ENCODE results near the gene CAMKMT.

Gene CAMKMT

GRCh38 chr2:44751754-44752479 is 390.2 kb downstream of the CAMKMT start:
- no peak for DNase-seq

- no peak for DNase-seq
Measured at GRCh38 chr2:44752761-44753160, 391.0 kb downstream of the CAMKMT start.

- no peak for DNase-seq
Measured at GRCh38 chr2:44753552-44754285, 392.0 kb downstream of the CAMKMT start.

GRCh38 chr2:44758591-44758990 is 396.8 kb downstream of the CAMKMT start:
- no peak for DNase-seq

GRCh38 chr2:44759823-44760222 is 398.1 kb downstream of the CAMKMT start:
- DNase-seq: no peak

- no peak for DNase-seq
Measured at GRCh38 chr2:44763275-44763782, 401.6 kb downstream of the CAMKMT start.

GRCh38 chr2:44766220-44766619 is 404.5 kb downstream of the CAMKMT start:
- no peak for DNase-seq

GRCh38 chr2:44766777-44767176 is 405.0 kb downstream of the CAMKMT start:
- DNase-seq: no peak

GRCh38 chr2:44767691-44768090 is 405.9 kb downstream of the CAMKMT start:
- no peak for DNase-seq

- DNase-seq: no peak
Measured at GRCh38 chr2:44768438-44769236, 406.9 kb downstream of the CAMKMT start.

GRCh38 chr2:44769349-44770011 is 407.7 kb downstream of the CAMKMT start:
- no peak for DNase-seq

- DNase-seq: no peak
Measured at GRCh38 chr2:44770221-44771195, 408.8 kb downstream of the CAMKMT start.

GRCh38 chr2:44771522-44771921 is 409.8 kb downstream of the CAMKMT start:
- DNase-seq: no peak

GRCh38 chr2:44772131-44772530 is 410.4 kb downstream of the CAMKMT start:
- no peak for DNase-seq

GRCh38 chr2:44772669-44773378 is 411.1 kb downstream of the CAMKMT start:
- DNase-seq: no peak

- no peak for DNase-seq
Measured at GRCh38 chr2:44774826-44775492, 413.2 kb downstream of the CAMKMT start.

GRCh38 chr2:44777036-44777435 is 415.3 kb downstream of the CAMKMT start:
- no peak for DNase-seq

- DNase-seq: no peak
Measured at GRCh38 chr2:44777537-44777936, 415.8 kb downstream of the CAMKMT start.

GRCh38 chr2:44778221-44778654 is 416.5 kb downstream of the CAMKMT start:
- DNase-seq: no peak

All from activated gamma-delta T cell treated with Interleukin-2 at 50 U/mL for 16 hours (primary cell).